NCI-H2196 treated with DMSO at 0.1 percent for 48 hours (cell line): ENCODE results near the gene SRCAP.

Source experiments
- DNase-seq: peaks from one replicate; lab custom pipeline; 2025; ENCODE audit not compliant: unreplicated experiment; lab: John Stamatoyannopoulos, UW

Gene SRCAP

GRCh38 chr16:30753596-30753995 lies 54.6 kb downstream of the SRCAP start:
- no peak for DNase-seq

GRCh38 chr16:30755955-30756780 lies 57.2 kb downstream of the SRCAP start:
- no peak for DNase-seq

- DNase-seq, result no peak
These were observed 57.8 kb downstream of the SRCAP start for GRCh38 chr16:30756781-30757100.

DNA sequence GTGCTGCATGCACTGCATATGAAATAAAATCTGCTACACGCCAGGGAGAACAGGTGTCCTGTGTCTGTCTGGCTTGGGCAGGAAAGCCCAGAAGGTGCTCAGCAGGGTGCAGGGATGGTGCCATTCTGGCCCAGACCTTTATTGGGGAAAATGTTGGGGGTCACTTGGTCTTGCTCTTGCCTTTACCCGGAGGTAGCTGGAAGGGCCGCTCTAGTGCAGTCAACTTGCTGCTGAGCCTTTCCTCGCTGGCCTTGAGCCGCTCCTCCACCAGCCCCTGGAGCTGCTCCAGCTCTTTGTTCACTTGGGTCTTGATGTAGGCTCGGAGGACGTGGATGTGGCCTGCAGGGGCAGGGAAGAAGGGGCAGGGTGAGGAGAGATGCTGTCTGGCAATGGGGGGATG lies 58.3 kb downstream of the SRCAP start:
- DNase-seq, result no peak

- DNase-seq, result no peak
These were observed 60.1 kb downstream of the SRCAP start for GRCh38 chr16:30758988-30759491.

DNA sequence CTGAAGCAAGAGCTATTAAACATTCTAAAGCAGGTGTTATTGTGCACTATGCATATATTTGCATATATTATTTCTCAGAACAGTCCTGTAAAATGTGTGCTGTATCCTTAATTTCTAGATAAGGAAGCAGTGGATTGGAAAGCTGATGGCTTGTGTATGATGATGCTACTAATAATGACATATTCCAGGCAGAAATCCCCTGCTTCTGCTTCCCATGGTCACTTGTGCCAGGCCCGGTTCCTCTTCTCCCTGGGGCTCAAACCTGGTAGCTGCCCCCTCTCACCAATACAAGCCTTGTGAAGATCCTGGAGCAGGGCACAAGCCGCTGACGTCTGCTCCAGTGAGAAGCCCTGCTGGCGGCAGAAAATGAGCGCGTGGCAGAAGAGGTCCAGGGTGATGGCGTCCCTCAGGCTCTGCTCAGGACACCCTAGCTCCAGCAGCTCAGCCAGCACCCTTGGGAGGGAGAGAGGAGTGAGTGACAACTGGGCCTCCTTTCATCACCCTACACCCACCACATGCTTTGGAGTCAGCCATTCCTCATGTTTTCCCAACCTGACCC lies 61.1 kb downstream of the SRCAP start:
- DNase-seq, result no peak

DNA sequence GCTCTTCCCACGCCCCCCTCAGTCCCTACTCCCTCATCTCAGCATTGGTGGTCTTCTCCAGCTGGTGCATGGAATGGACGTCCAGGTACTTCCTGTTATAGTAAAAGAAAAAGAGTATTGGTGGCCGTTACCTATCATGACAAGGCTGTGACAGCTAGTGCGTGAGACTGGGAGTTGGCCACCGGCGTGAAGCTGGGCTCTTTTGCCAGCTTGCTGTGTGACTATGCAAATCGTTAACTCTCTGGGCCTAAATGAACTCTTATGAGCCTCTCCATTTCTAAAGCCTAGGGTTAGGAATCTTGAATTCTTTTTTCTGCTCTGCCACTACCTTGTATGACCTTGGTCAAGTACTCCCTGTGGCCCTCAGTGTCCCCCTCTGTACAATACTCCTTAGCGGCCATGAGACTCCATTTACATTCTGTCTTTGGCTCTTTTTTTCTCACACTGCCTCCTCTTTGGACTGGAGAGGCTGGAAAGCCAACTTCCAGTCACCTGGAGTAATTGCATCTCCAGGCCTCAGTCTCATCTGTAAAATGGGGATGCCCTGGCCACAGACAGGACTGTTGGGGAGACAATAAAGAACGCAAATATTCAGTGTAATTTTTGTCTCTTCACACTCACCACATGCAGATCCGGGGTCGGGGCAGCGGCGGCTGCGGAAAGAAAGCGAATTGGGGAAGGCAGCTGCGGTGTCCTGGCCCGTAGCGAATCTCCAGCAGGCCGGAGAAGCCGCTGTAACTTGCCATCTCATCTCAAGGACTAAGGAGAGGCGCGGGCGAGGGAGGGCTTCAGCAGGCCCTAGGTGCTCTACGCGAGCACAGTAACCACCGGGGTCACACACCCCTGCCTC lies 61.8 kb downstream of the SRCAP start:
- no peak for DNase-seq

DNA sequence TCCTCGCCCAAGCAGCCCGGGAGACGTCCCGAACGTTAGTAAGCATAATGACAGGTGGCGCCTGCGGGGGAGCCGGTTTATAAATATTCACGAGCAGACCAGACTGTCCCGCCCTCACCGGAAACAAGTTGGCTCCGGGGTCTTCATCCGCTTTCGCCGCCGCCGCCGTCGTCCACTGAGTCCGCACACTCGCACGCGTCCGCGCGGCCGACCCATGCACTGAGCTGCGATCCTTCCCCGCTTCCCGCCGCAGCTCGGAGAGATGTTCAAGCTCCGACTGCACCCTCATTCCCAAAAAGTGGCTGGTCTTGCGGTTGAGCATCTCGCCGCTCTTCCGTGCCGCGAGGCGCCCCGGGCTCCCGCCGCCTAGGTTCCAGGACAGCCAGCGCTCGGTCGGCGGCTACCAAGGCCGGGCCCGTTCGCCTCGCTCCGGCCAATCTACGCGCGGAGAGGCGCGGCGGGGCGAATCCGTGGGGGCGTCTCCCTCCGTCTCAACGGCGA lies 62.5 kb downstream of the SRCAP start:
- DNase-seq, result no peak

GRCh38 chr16:30761928-30762902 lies 63.2 kb downstream of the SRCAP start, which contains the start of the genes CFAP119 and RNF40:
CFAP119 (minus strand) TSS chr16:30762062; CDS start chr16:30761748, 314 bp downstream.
RNF40 (plus strand) TSS chr16:30762322; CDS start chr16:30762546, 224 bp downstream.
- peak; percentile 94 for DNase-seq

- no peak for DNase-seq
These were observed 64.2 kb downstream of the SRCAP start for GRCh38 chr16:30762991-30763725.

GRCh38 chr16:30764086-30764485 lies 65.1 kb downstream of the SRCAP start:
- no peak for DNase-seq

DNA sequence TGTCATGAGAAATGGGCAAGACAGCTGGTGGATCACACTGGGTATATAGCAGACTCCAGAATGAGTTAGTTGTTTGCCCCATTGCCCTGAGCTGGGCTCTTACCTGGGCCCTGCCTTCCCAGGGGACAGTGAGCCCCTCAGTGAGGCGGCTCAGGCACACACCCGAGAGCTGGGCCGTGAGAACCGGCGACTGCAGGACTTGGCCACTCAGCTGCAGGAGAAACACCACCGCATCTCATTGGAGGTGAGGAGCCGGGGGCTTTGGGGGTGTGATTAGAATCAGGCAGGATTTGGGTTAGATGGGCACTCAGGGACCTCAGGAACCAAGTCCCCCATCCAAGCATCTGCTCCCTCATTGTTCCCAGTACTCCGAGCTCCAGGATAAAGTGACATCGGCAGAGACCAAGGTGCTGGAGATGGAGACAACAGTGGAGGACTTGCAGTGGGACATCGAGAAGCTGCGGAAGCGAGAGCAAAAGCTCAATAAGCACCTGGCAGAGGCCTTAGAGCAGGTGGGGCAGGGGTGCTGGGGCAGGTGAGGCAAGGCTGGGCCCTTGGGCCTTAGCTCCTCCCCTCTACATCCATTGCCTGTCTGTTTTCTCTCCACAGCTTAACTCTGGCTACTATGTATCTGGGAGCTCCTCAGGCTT lies 66.0 kb downstream of the SRCAP start:
- DNase-seq, result no peak

DNA sequence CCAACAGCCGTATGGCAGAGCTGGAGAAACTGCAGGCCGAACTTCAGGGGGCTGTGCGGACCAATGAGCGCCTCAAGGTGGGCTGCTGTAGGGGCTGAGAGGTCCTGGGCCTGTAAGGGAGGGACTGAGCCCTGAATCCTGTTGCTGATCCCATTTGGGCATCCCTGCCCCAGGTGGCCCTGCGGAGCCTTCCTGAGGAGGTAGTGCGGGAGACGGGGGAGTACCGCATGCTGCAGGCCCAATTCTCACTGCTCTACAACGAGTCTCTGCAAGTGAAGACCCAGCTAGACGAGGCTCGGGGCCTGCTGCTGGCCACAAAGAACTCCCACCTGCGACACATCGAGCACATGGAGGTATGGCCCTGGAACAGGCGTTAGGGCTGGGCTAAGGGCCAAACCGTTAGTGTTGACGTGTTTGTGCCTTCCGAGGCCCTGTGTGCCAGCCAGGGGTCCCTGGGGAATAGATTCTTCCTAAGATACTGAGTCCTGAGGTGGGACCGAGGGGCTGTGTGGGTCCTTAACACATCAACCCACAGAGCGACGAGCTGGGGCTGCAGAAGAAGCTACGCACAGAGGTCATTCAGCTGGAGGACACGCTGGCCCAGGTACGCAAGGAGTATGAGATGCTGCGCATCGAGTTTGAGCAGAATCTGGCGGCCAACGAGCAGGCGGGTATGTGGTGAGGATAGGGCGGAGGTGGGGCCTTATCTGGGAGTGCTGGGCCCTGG lies 67.4 kb downstream of the SRCAP start:
- DNase-seq, result no peak

- no peak for DNase-seq
These were observed 67.9 kb downstream of the SRCAP start for GRCh38 chr16:30766933-30767284.

DNA sequence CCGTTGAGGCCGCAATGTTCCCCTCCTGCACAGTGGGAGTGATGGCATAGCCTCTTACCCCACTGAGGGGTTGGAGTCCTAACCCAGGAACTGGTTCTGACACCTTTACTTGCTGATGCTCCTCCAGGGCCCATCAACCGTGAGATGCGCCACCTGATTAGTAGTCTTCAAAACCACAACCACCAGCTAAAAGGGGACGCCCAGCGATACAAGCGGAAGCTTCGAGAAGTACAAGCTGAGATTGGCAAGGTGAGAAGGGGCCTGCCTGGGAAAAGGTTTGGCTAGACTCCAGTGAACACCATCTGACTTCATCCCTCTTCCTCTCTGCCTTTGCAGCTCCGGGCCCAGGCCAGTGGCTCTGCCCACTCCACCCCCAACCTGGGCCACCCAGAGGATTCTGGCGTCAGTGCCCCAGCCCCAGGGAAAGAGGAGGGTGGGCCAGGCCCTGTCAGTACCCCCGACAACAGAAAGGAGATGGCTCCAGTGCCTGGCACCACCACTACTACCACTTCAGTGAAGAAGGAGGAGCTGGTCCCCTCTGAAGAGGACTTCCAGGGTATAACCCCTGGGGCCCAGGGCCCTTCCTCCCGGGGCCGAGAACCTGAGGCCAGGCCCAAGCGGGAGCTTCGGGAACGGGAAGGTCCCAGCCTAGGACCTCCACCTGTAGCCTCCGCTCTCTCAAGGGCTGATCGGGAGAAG lies 68.9 kb downstream of the SRCAP start:
- DNase-seq, result no peak

DNA sequence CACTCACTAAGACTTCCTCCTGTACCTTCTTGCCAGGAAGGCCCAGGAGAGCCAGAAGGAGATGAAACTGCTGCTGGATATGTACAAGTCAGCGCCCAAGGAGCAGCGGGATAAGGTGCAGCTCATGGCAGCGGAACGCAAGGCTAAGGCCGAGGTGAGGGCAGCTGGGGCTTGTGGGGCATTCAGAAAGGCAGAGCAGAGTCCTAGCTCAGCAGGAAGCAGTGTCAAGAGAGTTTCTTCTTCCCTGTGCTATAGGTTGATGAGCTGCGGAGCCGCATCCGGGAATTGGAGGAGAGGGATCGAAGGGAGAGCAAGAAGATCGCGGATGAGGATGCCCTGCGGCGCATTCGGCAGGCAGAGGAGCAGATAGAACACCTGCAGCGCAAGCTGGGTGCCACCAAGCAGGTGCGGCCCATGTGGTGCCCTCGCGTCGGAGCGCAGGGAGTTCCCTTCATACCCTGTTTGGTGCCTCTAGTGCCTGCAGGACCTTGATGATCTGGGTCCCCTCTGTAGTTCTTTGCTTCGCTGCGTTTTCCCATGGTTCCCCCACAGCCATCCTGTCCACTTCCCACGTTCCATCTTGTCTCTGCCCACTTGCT lies 69.7 kb downstream of the SRCAP start:
- DNase-seq, result no peak

DNA sequence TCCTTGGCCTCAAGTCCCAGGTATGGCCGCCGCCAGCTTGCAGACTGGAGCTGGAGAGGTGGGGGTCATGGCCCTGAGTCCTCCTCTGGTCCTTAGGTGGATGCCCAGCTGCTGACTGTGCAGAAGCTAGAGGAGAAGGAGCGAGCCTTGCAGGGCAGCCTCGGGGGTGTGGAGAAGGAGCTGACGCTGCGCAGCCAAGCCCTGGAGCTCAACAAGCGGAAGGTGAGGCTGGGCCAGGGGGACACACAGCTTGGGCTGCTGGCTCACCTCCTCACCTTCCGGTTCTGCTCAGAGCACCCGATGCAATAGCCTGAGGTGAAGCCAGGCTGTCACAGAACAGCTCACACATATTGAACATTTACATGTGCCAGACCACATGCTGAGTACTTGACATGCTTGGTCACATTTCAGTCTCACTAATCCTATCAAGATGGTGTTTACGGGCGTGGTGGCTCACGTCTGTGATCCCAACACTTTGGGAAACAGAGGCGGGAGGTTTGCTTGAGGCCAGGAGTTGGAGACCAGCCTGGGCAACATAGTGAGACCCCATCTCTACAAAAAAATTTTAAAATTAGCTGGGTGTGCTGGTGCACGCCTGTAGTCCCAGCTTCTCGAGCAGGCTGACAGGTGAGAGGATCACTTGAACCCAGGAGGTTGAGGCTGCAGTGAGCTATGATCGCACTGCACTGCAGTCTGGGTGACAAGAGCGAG lies 70.6 kb downstream of the SRCAP start:
- DNase-seq, result no peak
